Trophoblast cell (in vitro differentiated cells and primary cell): ENCODE data around the gene EPN1.
"Not testable (repeated sequence)": the region's sequence is repeated elsewhere in the genome, so short reads cannot be mapped to it uniquely, and the experiment has no call there.

Experiments
- DNase-seq, 2 donors: peaks; one replicate each; pipeline ENCODE4 v3.0.0-alpha.2; 2016
- H2AFZ ChIP-seq: 2 replicates; pipeline ENCODE4 v1.6.1; 2013; ENCODE audit warnings: low read length, moderate library complexity, mild to moderate bottlenecking; ENCODE audit not compliant: insufficient read depth, poor library complexity
- H2AK5ac ChIP-seq: 2 replicates; pipeline ENCODE4 v1.6.1; 2013; ENCODE audit warnings: mild to moderate bottlenecking, low read length
- H2BK120ac ChIP-seq: 2 replicates; pipeline ENCODE4 v1.6.1; 2013; ENCODE audit warnings: low read length, mild to moderate bottlenecking, moderate library complexity; ENCODE audit not compliant: insufficient read depth, poor library complexity
- H2BK12ac ChIP-seq: 2 replicates; pipeline ENCODE4 v1.6.1; 2013; ENCODE audit warnings: mild to moderate bottlenecking, low read length, moderate library complexity
- H2BK5ac ChIP-seq: 2 replicates; pipeline ENCODE4 v1.6.1; 2013; ENCODE audit warnings: low read length, low read depth, moderate library complexity, mild to moderate bottlenecking; ENCODE audit not compliant: poor library complexity
- H3K14ac ChIP-seq: 2 replicates; pipeline ENCODE4 v1.6.1; 2013; ENCODE audit warnings: mild to moderate bottlenecking, low read length
- H3K18ac ChIP-seq: 2 replicates; pipeline ENCODE4 v1.6.1; 2013; ENCODE audit warnings: mild to moderate bottlenecking, low read length
- H3K23ac ChIP-seq: 2 replicates; pipeline ENCODE4 v1.6.1; 2013; ENCODE audit warnings: low read length
- H3K27ac ChIP-seq: 2 replicates; pipeline ENCODE4 v1.5.1; 2013; ENCODE audit warnings: low read depth, mild to moderate bottlenecking, inconsistent platforms, low read length, moderate library complexity
- H3K27me3 ChIP-seq: 2 replicates; pipeline ENCODE4 v1.6.1; 2013; ENCODE audit warnings: inconsistent platforms, mild to moderate bottlenecking, low read length, moderate library complexity; ENCODE audit not compliant: insufficient read depth
- H3K36me3 ChIP-seq, 2 experiments: 1 replicate in 1 of 2; 2 replicates in 1 of 2; pipeline ENCODE4 v1.6.1; 2013; ENCODE audit warnings: low read length in 2 of 2, mild to moderate bottlenecking in 2 of 2, moderate library complexity in 1 of 2; ENCODE audit not compliant: insufficient read depth in 2 of 2, control insufficient read depth in 1 of 2
- H3K4ac ChIP-seq: 2 replicates; pipeline ENCODE4 v1.6.1; 2013; ENCODE audit warnings: low read depth, mild to moderate bottlenecking, low read length, moderate library complexity
- H3K4me1 ChIP-seq, 2 experiments: 1 replicate in 1 of 2; 2 replicates in 1 of 2; pipeline ENCODE4 v1.6.1; 2013; ENCODE audit warnings: low read length in 2 of 2, mild to moderate bottlenecking in 2 of 2, moderate library complexity in 1 of 2; ENCODE audit not compliant: insufficient read depth in 2 of 2, control insufficient read depth in 1 of 2
- H3K4me2 ChIP-seq: 2 replicates; pipeline ENCODE4 v1.6.1; 2013; ENCODE audit warnings: inconsistent platforms, mild to moderate bottlenecking, low read length, moderate library complexity
- H3K4me3 ChIP-seq: 2 replicates; pipeline ENCODE4 v1.5.1; 2013; ENCODE audit warnings: mild to moderate bottlenecking, low read depth, low read length, inconsistent platforms
- H3K79me1 ChIP-seq: one replicate; pipeline ENCODE4 v1.6.1; 2013; ENCODE audit warnings: low read length
- H3K79me2 ChIP-seq: 2 replicates; pipeline ENCODE4 v1.6.1; 2013; ENCODE audit warnings: low read length, mild to moderate bottlenecking; ENCODE audit not compliant: control insufficient read depth, insufficient read depth, poor library complexity
- H3K9ac ChIP-seq: 2 replicates; pipeline ENCODE4 v1.6.1; 2013; ENCODE audit warnings: mild to moderate bottlenecking, low read length
- H3K9me3 ChIP-seq: 2 replicates; pipeline ENCODE4 v1.6.1; 2013; ENCODE audit warnings: low read depth, mild to moderate bottlenecking, control low read depth, inconsistent platforms, low read length; ENCODE audit not compliant: insufficient read depth
- H4K12ac ChIP-seq: 2 replicates; pipeline ENCODE4 v1.6.1; 2013; ENCODE audit warnings: low read depth, mild to moderate bottlenecking, low read length, moderate library complexity
- H4K8ac ChIP-seq: 2 replicates; pipeline ENCODE4 v1.6.1; 2013; ENCODE audit warnings: low read depth, mild to moderate bottlenecking, low read length, moderate library complexity
- H4K91ac ChIP-seq: one replicate; pipeline ENCODE4 v1.6.1; 2013; ENCODE audit warnings: low read depth, mild to moderate bottlenecking, low read length, moderate library complexity
- WGBS: extraction: QIAGEN DNeasy Blood & Tissue Kit; methylation state at CpG from one replicate; pipeline ENCODE4 v1.1.7; 2013; ENCODE audit warnings: missing lambda C conversion rate; ENCODE audit not compliant: insufficient read length, insufficient coverage; ENCODE audit errors: extremely low coverage; 5-methylcytosine and 5-hydroxymethylcytosine counted together

The EPN1 gene

GRCh38 chr19:55717879-55718711 lies 43.1 kb downstream of the EPN1 start:
- not testable (repeated sequence) for H2AK5ac ChIP-seq, H3K79me1 ChIP-seq, H2BK120ac ChIP-seq, H3K18ac ChIP-seq, H3K27ac ChIP-seq, H4K8ac ChIP-seq, H3K23ac ChIP-seq, H3K4me1 ChIP-seq, H3K4me3 ChIP-seq, H3K14ac ChIP-seq, H3K4ac ChIP-seq, H2BK12ac ChIP-seq, H3K36me3 ChIP-seq, H3K27me3 ChIP-seq, H2AFZ ChIP-seq, H4K91ac ChIP-seq, H2BK5ac ChIP-seq, H4K12ac ChIP-seq, H3K9ac ChIP-seq, H3K4me2 ChIP-seq, H3K79me2 ChIP-seq
- peak; percentile 93 to 95 for DNase-seq
- H3K9me3 ChIP-seq = peaks cover 28% of the 10 kb centered on the region
- WGBS = no CpG with 5 or more reads among the region's 13 CpGs

DNA sequence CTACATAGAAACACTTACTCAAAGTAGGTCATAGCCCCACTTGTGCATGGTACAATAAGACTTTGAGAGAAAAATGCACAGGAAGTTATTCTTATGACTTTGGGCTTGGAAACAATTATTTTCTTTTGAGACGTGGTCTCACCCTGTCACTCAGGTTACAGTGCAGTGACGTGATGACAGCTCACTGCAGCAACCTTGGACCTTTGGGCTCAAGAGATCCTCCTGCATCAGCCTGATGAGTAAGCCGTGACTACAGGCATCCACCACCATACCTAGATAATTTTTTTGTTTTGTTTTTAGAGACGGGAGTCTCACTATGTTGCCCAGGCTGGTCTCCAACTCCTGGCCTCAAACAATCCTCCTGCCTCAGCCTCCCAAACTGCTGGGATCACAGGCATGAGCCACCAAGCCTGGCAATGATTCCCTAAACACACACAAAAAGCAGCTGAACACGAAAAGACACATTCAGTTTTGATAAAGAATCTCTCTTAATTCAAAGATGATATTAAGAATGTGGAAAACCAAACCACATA lies 45.3 kb downstream of the EPN1 start:
- no peak overlapping the region for H4K91ac ChIP-seq
- H4K8ac ChIP-seq = no peak overlapping the region
- H3K18ac ChIP-seq = no peak overlapping the region
- no peaks in the 10 kb centered on the region for H3K79me1 ChIP-seq
- H2AFZ ChIP-seq = no peak overlapping the region
- no peak overlapping the region for H3K9ac ChIP-seq
- no peak overlapping the region for H3K23ac ChIP-seq
- no peak overlapping the region for H2BK12ac ChIP-seq
- no peak overlapping the region for H4K12ac ChIP-seq
- no peak overlapping the region for H3K4me3 ChIP-seq
- H3K27me3 ChIP-seq = no peaks in the 10 kb centered on the region
- H2AK5ac ChIP-seq = no peak overlapping the region
- no peaks in the 10 kb centered on the region for H3K79me2 ChIP-seq
- no peak overlapping the region for H3K4ac ChIP-seq
- H3K4me2 ChIP-seq = no peak overlapping the region
- no peak overlapping the region for H3K27ac ChIP-seq
- peaks cover 17% of the 10 kb centered on the region for H3K9me3 ChIP-seq
- DNase-seq = peak; percentile 74 to 81
- no peaks in the 10 kb centered on the region for H3K4me1 ChIP-seq
- H2BK120ac ChIP-seq = no peak overlapping the region
- no peak overlapping the region for H2BK5ac ChIP-seq
- WGBS = no CpG with 5 or more reads among the region's 5 CpGs
- H3K14ac ChIP-seq = no peak overlapping the region
- no peaks in the 10 kb centered on the region for H3K36me3 ChIP-seq

- no peak overlapping the region for H4K8ac ChIP-seq
- H3K4me2 ChIP-seq = no peak overlapping the region
- H4K12ac ChIP-seq = no peak overlapping the region
- H3K14ac ChIP-seq = no peak overlapping the region
- peaks cover 19% of the 10 kb centered on the region for H3K9me3 ChIP-seq
- no peak overlapping the region for H2BK12ac ChIP-seq
- H2BK120ac ChIP-seq = no peak overlapping the region
- WGBS = no CpG with 5 or more reads among the region's 3 CpGs
- no peaks in the 10 kb centered on the region for H3K36me3 ChIP-seq
- no peak overlapping the region for H2AFZ ChIP-seq
- H3K18ac ChIP-seq = no peak overlapping the region
- no peak overlapping the region for H3K23ac ChIP-seq
- no peaks in the 10 kb centered on the region for H3K79me1 ChIP-seq
- no peak overlapping the region for H2AK5ac ChIP-seq
- H3K9ac ChIP-seq = no peak overlapping the region
- H3K4me1 ChIP-seq = no peaks in the 10 kb centered on the region
- H4K91ac ChIP-seq = no peak overlapping the region
- H3K4ac ChIP-seq = no peak overlapping the region
- no peak for DNase-seq
- no peak overlapping the region for H3K27ac ChIP-seq
- no peaks in the 10 kb centered on the region for H3K79me2 ChIP-seq
- H3K4me3 ChIP-seq = no peak overlapping the region
- H2BK5ac ChIP-seq = no peak overlapping the region
- H3K27me3 ChIP-seq = no peaks in the 10 kb centered on the region
Measured at GRCh38 chr19:55720801-55721200, 45.8 kb downstream of the EPN1 start.

DNA sequence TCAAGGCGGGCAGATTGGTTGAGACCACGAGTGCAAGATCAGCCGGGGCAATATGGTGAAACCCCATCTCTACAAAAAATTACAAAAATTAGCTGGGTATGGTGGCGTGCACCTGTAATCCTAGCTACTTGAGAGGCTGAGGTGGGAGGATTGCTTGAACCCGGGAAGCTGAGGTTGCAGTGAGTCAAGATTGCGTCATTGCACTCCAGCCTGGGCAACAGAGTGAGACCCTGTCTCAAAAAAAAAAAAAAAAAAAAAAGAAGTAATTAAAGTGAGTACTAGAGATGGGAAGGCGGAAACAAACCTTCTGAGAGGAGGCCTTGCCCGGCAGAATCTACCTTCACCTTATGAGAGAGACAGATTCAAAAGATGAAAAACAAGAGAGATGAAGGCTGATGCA lies 48.5 kb downstream of the EPN1 start:
- H3K9ac ChIP-seq = no peak overlapping the region
- DNase-seq = no peak
- no peak overlapping the region for H2BK12ac ChIP-seq
- no peak overlapping the region for H4K12ac ChIP-seq
- no peaks in the 10 kb centered on the region for H3K4me1 ChIP-seq
- no peak overlapping the region for H2AFZ ChIP-seq
- WGBS = no CpG with 5 or more reads among the region's 8 CpGs
- no peaks in the 10 kb centered on the region for H3K79me1 ChIP-seq
- H3K27ac ChIP-seq = no peak overlapping the region
- H3K36me3 ChIP-seq = no peaks in the 10 kb centered on the region
- H3K23ac ChIP-seq = no peak overlapping the region
- H3K14ac ChIP-seq = no peak overlapping the region
- no peak overlapping the region for H3K4me3 ChIP-seq
- H4K91ac ChIP-seq = no peak overlapping the region
- no peak overlapping the region for H3K18ac ChIP-seq
- no peak overlapping the region for H2BK120ac ChIP-seq
- no peak overlapping the region for H3K4me2 ChIP-seq
- peaks cover 16% of the 10 kb centered on the region for H3K9me3 ChIP-seq
- H3K27me3 ChIP-seq = no peaks in the 10 kb centered on the region
- H2BK5ac ChIP-seq = no peak overlapping the region
- no peak overlapping the region for H4K8ac ChIP-seq
- H3K79me2 ChIP-seq = no peaks in the 10 kb centered on the region
- no peak overlapping the region for H3K4ac ChIP-seq
- no peak overlapping the region for H2AK5ac ChIP-seq
